Effector CD8-positive, alpha-beta T cell (primary cell): Measurements from ENCODE around the gene PITX1.

Source experiments
- DNase-seq: peaks from one replicate; lab custom pipeline; 2025; lab: John Stamatoyannopoulos, UW

The PITX1 gene

GRCh38 chr5:135029477-135030122, 4.4 kb downstream of the PITX1 start:
- DNase-seq: no peak

- DNase-seq: no peak
Measured at GRCh38 chr5:135028791-135029476, 5.1 kb downstream of the PITX1 start.

DNA sequence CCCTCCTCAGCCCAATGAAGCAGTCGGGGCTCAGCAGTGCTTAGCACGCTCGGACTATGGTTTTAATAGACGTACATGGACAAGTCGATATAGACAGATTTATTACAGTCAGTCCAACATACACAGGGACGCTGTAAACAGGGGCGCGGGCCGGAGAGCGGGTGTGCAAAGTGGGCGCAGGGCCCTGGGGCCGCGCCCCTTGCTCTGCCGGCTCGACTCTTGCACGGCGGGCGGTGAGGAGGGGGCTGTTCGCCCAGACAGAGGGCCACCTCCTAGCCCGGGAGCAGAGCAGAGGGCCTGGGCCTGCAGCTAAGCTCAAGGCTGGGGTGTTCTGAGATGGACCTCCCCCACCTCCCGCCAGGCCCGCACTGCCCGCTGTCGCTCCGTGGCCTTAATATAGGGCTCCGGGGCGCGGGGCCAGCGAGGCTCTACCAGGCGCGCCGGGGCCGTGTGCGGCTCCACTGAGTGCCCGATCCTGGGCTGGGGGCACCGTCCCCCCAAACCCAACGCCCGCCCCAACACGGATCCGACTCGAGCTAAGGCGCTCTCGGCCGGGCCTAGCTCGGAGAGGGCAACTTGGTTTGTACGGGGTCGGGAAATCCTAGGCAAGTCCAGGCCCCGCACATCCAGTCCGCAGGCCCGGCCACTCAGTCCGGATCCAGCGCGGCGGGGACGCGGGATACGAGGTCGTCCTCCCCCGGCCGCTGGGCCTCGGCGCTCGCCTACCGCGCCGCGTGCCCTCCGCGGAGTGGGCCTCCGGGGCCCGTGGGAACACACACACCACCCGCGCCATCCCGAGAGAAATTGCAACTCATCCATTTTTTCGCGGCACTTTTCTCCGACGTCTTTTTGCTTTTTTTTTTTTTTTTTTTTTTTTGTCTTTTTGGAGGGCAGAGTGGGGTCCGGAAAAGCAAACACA, 6.1 kb downstream of the PITX1 start:
- no peak for DNase-seq

DNA sequence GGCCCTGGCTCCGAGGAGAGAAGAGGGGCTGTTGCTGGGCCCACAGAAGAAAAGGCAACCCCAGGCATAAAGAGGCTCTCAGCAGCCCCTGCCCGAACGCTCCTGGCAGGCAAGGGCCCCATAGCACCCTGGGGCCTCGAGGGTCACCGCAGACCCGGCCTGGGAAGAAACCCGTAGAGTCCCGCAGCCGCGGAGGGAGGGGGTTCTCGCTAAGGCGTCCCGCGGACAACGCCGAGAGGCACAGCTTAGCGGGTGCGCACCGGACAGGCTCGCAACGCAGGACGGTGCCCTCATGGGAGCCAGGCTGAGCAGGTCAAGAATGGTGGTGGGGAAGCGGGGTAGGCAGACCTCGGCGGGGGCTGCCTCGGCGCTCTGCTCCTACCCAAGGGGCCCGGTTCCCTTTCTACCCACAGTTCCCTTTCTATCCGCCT, 6.7 kb downstream of the PITX1 start:
- DNase-seq: no peak

GRCh38 chr5:135026645-135027265, 7.3 kb downstream of the PITX1 start:
- DNase-seq: no peak

- DNase-seq: no peak
Measured at GRCh38 chr5:135025730-135026644, 8.0 kb downstream of the PITX1 start.

- no peak for DNase-seq
Measured at GRCh38 chr5:135024956-135025729, 8.9 kb downstream of the PITX1 start.

DNA sequence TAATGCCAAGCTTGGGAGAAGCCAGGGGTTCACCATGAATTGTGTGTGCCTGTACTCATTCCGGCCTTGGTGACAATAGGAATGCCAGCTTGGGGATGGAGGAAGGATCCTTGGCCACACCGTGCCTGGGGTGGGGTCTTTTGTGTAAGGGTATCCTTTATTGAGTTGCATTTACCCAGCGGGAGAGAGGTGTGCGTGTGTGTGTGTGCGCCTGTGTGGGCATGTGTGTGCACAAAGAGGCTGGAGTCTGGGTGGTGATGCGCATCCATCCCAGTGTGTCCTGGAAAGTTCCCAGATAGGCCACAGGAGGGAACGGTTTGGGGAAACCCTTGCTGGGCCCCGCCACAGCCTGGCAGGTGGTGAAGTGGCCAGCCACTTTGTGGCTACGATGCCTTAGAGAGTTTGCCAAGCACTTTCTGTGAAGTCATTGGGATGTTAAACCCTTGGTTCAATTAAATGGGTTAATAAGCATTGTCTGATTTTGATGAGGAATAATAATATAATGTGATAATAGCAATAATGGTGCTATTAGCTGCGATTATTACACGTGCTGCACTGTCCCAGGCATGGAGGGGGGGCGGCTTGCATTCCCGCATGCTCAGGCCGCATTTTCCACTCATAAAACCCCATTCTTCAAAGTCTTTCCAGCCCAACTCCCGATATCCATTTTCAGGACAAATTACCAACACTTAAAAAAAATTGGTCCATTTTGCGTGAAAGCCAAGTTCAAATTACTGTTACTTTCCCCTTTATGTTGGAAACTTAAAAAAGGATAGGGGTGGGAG, 13.7 kb downstream of the PITX1 start:
- DNase-seq: no peak

- no peak for DNase-seq
Measured at GRCh38 chr5:135019314-135019713, 14.7 kb downstream of the PITX1 start.

DNA sequence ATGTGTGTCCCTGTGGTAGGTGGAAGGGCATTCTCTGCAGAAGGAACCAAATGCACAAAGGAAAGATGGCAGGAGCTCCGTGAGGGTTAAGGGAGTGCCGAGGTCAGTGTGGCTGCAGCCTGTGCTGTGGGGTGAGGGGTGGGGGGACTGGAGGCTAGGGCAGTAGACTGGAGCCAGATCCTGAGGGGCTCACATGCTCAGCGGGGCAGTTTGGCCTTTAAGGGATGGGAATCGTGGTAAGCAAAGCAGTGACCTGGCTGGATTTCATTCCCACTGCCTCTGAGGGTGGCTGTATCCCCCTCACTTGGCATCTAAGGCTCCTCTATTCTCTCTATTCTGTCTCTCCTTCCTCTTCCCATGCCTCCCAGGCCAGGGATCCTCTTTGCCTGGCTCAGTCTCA, 15.6 kb downstream of the PITX1 start:
- DNase-seq: no peak

- DNase-seq: no peak
Measured at GRCh38 chr5:135016861-135017290, 17.2 kb downstream of the PITX1 start.

DNA sequence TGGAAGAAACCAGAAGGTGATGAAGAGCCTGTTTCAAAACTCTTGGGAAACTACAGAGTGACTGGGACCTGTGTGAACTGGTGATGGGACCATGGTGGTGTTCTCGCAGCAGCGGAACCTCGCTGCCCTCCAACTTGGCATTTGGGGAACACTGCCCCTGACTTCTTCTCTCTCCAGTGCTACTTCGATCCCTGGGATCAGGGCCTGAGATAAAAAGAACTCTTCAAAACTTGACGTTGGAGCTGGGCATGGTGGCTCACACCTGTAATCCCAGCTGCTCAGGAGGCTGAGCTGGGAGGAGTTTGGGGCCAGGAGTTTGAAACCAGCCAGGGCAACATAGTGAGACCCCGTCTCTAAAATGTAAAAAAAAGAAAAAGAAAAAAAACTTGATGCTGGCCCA, 18.1 kb downstream of the PITX1 start:
- no peak for DNase-seq

GRCh38 chr5:135013947-135014570, 20.0 kb downstream of the PITX1 start:
- DNase-seq: no peak

GRCh38 chr5:135013445-135013844, 20.6 kb downstream of the PITX1 start:
- no peak for DNase-seq

DNA sequence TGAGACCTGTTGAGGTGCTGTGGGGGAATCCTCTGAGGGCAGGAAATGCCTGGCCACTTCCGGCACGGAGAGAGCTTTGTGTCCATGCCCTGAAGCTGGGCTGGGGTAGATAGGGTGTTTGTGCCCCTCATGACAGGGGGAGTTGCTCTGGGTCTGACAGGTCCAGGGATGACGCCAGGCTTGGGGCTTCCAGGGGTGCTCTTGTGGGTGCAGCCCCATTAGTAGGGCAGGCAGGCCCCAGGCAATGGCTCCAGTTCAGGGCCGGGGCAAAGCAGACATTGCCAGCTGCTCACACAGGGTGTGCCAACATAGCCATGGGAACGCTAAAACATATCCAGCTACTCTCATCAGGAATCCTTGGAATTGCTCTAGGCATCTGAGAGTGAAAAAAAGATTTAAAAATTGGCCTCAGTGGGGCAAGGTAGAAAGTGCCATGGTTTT, 21.1 kb downstream of the PITX1 start:
- no peak for DNase-seq

DNA sequence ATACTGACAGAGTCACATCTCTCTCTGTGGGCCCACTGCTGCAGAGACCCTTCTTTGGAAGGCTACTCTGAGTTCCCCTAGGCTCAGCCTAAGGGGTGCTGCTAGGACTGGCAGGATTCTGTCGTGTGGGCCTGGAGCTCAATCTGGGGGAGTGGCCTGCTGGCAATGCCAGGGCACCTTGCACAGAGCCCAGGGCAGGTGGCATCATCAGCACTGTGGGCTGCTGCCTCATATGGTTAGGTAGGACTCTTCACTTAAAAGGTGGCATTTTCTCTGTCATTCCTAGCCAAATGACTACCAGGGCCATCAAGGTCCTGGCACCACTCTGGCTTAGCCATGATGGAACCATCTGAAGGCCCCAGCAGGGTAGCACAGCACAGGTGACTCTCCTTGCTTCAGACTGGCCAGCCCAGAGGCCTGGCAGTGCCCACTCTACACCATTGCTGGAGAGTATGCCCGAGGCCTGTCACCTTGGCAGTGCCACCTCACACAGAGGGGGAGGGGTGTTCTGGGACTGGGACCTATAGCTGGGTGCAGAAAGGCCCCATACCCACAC, 21.9 kb downstream of the PITX1 start:
- DNase-seq: no peak

GRCh38 chr5:135011355-135012032, 22.5 kb downstream of the PITX1 start:
- no peak for DNase-seq
